Dermis microvascular lymphatic vessel endothelial cell (primary cell): Measurements from ENCODE around the gene MORC3. TPM values are rescaled to one million over a fixed set of nuclear protein-coding genes. Genes with fewer than 3 reads are reported as not detected.
"Not testable (repeated sequence)": the region's sequence is repeated elsewhere in the genome, so short reads cannot be mapped to it uniquely, and the experiment has no call there.

Experiments
- DNase-seq, 2 donors: peaks; one replicate each; pipeline versions ENCODE4 v3.0.0 to v3.0.0-alpha.2; 2010; ENCODE audit warnings: low read depth in 2 of 2
- total RNA-seq: library from RNA; depleted of rRNA; stranded (reverse); fragments of >200 nt; gene quantifications from 2 replicates; pipeline ENCODE4 v1.2.1, GENCODE V29; 2014

The MORC3 gene
- total RNA-seq, 1 donor from 2014 or later, result 24.4 TPM

DNA sequence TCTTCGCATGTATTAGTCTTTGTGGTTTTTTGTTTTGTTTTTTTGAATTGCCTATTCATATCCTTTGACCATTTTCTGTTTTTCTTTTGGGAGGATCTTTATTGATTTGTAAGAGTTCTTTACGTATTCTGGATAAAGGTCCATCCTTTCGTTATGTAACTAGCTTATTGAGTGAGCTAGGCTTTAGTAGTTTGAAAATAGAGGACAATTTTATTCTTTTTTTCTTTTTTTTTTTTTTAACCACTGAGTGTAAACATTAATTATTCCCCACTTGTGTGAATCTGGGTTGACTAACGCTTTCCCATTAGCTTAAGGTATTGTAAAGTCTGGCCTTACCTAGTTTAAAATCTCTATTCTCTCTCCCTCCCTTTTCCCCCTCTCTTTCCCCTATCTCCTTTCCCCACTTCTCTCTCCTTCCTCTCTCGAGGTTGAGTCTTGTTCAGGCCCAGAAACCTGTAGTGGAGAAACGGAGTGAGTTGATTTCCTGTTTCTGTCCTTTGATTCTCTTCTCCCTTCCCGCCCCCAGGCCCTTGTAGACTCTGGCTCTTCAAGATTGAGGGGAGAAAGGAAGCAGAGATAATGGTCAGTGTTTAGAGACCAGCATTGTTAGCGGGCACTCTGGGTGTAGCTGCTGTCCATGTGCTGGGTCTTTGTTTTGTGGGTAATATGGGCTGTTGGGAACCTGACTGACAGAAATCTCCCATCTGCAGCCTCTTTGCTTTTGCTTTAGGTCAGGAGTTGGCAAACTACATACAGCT lies 1.5 kb downstream of the MORC3 start:
- DNase-seq, result peak; percentile 71

DNA sequence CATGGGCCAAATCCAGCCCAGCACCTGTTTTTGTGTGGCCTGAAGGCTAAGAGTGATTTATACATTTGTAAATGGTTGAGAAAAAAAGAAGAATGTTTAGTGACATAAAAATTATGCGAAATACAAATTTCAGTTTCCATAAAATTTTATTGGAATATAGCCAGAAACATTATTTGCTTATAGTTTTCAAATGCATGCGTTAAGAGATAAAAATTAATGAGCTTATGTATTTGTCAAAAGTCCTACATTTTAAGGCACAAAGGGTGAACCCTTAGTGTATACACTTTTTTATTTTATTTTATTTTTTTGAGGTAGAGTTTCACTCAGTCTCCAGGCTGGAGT lies 2.1 kb downstream of the MORC3 start:
- DNase-seq, result no peak

DNA sequence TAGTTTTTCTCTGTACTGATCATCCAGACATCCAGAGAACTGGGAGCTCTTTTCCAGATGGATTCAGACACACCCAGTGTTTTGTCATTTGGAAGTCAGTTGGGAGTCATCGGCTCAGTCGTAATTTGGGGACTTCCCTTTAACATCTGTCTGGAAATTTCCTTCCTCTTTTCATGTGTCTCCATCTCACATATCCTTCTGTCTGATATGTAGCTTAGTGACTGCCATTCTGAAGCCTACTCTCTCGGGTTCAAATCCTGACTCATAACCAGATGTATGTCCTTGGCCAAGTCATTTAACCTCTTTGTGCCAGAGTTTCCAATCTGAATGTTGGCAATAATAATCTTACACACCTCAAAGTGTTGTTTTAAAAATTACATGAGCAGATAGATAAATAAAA lies 3.0 kb downstream of the MORC3 start:
- peak in 1 of 2 donors; percentile 43 for DNase-seq

DNA sequence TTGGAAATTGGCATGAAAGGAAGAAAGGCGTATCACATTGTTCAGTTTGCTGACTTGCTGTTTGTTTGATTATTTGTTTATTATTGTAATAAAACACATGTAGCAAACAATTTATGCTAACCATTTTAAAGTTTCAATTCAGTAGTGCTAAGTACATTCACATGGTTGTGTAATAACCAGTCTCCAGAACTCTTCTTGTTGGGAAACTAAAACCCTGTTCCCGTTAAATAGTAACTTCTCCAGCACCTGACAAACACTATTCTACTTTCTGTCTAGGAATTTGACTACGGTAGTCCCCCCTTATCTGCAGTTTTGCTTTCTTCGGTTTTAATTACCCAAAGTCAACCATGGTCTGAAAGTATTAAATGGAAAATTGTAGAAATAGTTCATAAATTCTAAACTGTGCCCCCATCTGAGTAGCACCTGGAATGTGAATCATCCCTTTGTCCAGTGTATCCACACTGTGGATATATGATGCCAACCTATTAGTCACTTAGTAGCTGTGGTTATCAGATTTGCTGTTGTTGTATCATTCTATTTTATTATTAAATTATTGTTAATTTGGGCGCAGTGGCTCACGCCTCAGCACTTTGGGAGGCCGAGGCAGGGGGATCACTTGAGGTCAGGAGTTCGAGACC lies 5.5 kb downstream of the MORC3 start:
- peak in 1 of 2 donors; percentile 57 for DNase-seq

DNA sequence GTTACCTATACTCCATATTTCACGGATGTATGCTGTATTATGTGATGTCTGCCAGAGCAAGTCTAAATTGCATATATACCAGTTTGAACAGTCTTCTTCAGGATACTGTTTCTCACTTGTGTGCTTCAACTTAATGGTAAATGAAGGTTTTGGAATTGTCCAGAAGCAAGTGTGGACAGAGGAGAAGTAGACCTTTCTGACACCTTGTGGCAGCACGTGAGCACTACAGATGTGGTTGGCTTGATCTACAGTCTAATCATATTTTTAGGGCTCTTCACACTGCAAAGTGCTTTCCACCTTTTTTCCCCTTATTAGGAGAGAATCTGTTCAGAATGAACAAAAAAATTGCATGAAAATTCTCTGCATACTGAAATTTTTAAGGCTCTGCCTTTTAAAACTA lies 10.9 kb downstream of the MORC3 start:
- peak in 1 of 2 donors; percentile 68 for DNase-seq

DNA sequence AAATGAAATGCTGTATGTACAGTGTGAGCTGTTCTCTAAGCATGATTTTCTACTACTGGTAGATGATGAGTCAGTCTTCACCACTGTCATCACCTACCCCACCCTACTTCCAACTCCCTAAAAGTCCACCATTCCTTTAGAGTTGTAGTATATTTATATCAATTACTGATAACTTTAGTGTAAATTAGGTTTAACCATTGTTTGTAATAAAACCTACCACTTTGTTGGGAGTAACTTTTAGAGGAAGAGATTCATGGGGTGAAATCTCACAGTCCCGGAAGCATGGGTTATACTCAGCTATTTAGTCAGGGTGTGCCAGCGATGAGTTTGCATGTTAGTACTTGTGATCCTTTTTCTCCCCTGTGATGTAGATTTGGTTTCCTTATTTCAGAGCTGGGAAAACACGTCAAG lies 17.1 kb downstream of the MORC3 start:
- DNase-seq, result peak in 1 of 2 donors; percentile 17

DNA sequence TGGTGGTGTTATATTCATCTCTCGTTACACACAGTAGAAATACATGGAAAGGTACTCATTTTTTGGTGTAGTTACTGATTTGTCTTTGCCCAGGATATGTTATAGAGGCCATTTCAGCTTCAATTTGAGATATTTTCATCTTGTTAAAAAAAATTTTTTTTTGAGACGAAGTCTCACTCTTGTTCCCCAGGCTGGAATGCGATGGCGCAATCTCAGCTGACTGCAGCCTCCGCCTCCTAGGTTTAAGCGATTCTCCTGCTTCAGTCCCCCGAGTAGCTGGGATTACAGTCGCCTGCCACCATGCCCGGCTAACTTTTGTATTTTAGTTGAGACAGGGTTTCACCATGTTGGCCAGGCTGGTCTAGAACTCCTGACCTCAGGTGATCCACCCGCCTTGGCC lies 19.0 kb downstream of the MORC3 start:
- no peak for DNase-seq

DNA sequence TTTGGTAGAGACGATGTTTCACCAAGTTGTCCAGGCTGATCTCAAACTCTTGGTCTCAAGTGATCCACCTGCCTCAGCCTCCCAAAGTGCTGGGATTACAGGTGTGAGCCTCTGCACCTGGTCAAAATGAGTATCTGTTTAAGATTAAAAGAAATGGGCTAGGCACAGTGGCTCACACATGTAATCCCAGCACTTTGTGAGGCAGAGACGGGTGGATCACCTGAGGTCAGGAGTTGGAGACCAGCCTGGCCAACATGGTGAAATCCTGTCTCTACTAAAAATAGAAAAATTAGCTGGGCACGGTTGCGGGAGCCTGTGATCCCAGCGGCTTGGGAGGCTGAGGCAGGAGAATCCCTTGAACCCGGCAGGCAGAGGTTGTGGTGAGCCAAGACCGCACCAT lies 22.6 kb downstream of the MORC3 start:
- not testable (repeated sequence) for DNase-seq

DNA sequence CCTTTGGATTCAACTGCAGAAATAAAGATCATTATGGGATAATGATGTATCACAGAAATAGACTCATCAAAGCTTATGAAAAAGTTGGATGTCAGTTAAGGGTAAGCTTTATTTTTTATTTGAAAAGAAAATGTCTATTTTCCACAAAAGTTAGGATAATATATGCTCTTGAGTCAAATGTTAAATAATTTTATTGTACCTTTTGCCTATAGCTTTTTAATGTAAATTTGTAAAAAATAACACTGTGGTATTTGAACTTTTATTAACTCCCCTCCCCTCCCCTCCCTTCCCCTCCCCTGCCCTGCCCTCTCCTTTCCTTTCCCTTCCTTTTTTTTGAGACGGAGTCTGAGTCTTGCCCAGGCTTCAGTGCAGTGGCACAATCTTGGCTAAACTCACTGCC lies 24.9 kb downstream of the MORC3 start:
- no peak for DNase-seq

DNA sequence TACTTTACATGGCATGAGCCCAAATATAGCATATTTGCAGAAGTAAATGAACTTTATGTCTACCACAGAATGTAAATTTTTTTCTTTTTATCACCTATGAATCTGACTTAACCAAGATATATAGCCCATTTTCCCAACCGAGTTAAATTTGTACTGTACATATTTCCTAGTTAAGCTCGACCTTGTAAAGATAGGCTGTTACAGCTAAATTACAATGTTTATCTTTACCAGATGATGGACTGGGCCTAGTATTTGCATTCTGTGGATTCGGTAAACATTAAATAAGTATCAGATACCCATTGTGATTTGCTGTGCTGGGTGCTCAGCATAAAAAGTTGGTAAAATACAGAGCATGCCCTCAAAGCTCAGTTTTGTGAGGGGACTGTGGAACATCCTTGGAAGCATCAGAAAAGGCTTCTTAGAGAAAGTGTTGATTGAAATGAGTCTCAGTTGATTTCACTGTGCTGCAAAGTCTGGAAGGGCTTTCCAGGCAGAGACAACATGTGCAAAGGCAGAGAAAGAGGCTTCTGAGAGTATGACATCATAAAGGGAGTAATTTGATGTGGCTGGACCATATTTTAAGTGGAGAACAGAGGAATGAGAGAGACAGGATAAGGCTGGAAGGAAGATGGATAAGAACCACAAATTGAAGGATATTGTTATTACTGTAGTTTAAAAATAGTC lies 27.4 kb downstream of the MORC3 start:
- no peak for DNase-seq

DNA sequence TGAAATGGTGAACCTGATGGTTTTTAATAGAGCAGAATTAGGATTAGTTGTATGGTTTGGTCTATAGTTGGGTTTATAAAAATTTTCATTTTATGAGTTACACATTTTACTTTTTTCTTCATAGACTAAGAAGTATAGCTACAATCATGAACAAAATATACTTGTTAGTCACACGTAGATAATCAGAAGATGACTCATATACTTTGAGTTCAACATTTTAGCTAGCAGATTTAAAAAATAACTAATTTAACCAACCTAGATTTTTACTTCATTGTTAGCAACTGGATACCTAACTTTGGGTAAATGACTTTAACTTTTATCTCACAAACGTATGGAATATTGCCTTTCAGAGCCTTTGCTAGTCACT lies 27.9 kb downstream of the MORC3 start:
- DNase-seq, result no peak

DNA sequence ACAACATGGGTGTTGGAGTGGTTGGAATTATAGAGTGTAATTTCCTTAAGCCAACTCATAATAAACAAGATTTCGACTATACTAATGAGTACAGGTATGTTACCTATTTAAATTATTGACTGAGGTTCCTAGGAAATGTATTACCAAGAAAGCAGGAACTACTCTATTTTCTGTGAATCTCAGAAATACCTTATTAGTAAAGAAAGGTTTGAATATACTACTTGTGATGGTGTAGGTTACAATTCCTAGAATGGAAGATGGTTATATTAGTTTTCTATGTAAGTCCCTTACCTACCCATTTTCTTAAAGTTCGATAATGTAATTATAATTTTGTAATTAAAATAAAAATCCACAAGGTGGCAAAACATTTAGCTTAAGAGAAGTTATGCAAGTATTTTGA lies 29.3 kb downstream of the MORC3 start:
- DNase-seq, result no peak

DNA sequence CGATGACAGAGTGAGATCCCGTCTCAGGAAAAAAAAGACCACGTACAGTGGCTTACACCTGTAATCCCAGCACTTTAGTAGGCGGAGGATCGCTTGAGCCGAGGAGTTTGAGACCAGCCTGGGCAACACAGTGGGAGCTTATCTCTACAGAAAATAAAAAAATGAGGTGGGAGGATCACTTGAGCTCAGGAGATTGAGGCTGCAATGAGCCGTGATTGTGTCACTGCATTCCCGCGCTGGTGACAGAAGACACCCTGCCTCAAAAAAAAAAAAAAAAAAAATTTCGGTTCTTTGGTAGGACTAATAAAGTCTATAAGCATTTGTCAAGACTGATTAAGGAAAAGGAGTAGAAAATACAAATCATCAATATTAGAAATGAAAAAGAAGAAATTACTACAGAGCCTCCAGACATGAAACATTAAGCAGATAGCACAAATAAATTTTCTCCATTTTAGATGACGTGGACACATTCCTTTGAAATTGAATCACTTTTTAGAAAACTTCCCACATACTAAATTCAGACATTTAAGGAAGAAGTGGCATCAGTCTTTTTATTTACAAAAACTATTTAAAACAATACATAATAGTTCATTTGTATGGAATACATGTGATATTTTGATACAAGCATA lies 30.4 kb downstream of the MORC3 start:
- DNase-seq, result no peak

DNA sequence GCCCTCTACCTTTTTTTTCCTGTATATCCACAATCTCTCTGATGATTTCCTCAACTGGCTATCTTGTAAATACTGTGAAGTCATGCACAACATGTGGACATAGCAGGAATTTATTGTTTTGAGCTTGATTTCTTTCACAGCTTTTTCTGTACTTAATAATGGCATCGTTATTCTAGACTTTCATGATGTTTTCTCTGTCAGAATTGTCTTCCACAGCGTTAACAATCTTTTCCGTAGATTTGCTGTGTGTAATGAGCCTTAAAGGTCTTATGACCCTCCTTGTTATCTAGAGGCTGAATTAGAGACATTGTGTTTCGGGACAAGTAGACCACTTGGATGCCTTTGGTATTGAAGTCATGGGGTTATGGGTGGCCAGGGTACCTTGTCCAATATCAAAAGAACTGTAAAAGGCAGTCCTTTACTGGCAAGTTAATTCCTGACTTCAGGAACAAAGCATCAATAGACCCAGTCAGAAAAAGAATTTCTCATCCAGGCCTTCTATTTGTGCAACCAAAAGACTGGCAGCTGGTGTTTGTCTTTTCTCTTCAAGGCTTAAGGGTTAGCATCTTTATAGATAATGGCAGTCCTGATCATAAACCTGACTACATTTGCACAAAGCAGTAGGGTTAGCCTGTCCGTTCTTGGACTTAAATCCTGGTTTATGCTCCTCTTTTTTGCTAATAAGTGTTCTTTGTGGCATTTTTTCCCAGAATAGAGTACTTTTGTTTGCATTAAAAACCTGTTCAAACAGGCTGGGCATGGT lies 35.1 kb downstream of the MORC3 start:
- no peak for DNase-seq

DNA sequence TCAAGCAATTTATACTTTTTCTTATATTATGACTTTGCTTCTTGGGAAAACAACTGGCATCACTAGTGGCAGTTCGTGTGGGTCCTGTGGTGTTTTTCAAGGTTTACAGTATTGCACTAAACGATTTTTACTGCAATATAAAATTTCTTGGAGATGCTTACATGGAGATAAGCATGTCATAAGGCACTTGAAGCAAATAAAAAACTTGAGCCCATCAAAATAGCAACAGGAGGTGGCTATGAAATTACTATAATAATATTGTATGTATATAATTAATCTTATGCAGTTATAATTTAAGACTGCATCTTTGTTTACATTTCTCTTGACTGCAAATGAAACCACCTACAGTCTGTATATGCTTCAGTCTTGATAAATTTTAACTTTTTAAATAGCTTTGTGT lies 35.9 kb downstream of the MORC3 start:
- no peak for DNase-seq

DNA sequence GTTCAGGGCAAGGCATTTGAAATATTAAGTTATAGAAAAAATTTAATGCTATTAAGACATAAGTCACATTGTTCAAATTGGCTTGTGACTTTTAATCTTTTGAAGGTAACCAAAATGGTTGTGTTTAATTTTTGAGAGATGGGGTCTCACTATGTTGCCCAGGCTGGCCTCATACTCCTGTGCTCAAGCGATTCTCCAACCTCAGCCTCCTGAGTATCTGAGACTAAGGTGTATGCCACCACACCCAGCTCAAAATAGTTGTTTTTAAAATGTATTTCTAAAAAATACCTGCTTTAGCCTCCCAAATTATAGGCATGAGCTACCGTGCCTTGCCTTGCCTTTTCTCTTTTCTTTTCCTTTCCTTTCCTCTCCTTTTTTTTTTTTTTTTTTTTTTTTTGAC lies 39.2 kb downstream of the MORC3 start:
- no peak for DNase-seq

DNA sequence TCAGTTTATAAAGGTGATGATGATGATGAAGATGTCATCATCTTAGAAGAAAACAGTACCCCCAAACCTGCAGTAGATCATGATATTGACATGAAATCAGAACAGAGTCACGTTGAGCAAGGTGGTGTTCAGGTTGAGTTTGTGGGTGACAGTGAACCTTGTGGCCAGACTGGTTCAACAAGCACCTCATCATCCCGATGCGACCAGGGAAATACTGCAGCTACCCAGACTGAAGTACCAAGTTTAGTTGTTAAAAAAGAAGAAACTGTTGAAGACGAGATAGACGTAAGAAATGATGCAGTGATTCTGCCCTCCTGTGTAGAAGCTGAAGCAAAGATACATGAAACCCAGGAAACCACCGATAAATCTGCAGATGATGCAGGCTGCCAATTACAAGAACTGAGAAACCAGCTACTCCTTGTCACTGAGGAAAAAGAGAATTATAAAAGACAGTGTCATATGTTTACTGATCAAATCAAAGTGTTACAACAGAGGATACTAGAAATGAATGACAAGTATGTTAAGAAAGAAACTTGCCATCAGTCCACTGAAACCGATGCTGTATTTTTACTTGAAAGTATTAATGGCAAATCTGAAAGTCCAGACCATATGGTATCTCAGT lies 49.2 kb downstream of the MORC3 start:
- no peak for DNase-seq

DNA sequence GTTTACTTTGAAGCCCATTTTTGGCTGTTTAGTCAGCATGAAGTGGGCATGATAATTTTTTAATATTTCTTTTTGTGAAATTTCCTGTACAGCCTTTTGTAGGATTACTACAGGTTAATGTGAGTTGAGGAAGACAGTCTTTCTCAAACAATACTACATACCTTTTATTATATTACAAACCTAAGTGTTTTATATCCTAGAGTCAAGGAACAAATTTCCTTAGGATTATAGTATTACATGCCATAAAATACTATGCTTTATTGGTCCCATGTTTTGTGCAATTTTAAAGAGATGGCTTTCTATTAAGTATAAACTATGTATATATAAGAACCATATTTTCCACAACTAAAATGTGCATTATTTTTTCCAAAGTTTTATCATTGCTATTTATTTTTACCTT lies 56.0 kb downstream of the MORC3 start:
- no peak for DNase-seq

DNA sequence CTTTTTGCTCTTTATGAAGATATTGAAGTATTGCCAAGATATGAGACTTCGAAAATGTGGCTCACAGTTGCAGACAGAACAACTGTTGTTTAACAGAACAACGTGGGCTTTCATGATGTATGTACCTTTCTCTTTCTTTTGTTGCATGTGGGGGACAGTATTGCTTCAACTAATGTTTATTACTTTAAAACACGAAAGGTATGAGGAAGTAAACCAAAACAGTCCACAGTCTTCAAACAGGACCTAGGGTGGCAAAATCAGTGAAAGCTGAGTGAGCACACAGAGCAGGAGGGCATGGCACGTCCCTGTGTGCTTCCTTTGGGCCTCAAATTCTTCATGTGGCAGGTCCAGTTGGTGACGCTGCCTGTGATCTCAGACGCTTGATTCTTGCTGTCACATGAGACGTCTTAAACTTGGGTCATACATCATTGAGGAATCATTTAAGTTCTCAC lies 57.4 kb downstream of the MORC3 start:
- DNase-seq, result no peak

DNA sequence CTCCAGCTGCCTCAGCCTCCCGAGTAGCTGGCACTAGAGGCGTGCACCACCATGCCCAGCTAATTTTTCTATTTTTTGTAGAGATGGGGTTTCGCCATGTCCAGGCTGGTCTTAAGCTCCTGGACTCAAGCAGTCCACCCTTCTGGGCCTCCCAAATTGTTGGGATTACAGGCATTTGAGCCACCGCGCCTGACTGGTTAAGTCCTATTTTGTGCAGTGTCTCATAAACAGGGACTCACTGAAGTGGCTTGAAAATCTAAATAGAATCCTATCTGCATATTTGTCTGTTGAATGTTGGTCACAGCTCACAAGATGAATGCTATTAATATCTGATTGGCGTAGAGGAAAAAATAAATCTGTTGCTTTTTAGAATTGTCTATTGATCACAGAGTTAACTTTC lies 59.3 kb downstream of the MORC3 start:
- no peak for DNase-seq
